Measurements from ENCODE around the gene UPK3A.

GRCh38 chr22:45248832-45249561, 35.8 kb upstream of the UPK3A start:
- TF ChIP-seq, protein P1, sequence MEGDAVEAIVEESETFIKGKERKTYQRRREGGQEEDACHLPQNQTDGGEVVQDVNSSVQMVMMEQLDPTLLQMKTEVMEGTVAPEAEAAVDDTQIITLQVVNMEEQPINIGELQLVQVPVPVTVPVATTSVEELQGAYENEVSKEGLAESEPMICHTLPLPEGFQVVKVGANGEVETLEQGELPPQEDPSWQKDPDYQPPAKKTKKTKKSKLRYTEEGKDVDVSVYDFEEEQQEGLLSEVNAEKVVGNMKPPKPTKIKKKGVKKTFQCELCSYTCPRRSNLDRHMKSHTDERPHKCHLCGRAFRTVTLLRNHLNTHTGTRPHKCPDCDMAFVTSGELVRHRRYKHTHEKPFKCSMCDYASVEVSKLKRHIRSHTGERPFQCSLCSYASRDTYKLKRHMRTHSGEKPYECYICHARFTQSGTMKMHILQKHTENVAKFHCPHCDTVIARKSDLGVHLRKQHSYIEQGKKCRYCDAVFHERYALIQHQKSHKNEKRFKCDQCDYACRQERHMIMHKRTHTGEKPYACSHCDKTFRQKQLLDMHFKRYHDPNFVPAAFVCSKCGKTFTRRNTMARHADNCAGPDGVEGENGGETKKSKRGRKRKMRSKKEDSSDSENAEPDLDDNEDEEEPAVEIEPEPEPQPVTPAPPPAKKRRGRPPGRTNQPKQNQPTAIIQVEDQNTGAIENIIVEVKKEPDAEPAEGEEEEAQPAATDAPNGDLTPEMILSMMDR (conservative IDR thresholded peaks at IDR 0.05; ENCODE audit: low read depth in 2 of 2), result no peak
- TF ChIP-seq EZH2 (IDR thresholded peaks at IDR 0.05; ENCODE audit: low read depth, unreplicated experiment) (no peak), CREB1 (CRISPR knock-in tag; IDR thresholded peaks at IDR 0.05; ENCODE audit: low read depth) (no peak), POLR2AphosphoS5 (IDR thresholded peaks at IDR 0.05; ENCODE audit: low read depth) (no peak), ZNF331 (CRISPR knock-in tag; IDR thresholded peaks at IDR 0.05; ENCODE audit: low read depth) (no peak)

All from GM23338 (cell line).